Neural cell (in vitro differentiated cells): ENCODE measurements around the gene KCTD13. TPM values are rescaled to one million over a fixed set of nuclear protein-coding genes. Genes with fewer than 3 reads are reported as not detected.

Source experiments
- H2AFZ ChIP-seq: fragments of 200-600, 300-800 bp; sonication (generic), shearing (Covaris generic); 2 replicates; pipeline ENCODE4 v1.6.0; 2014; ENCODE audit warnings: low read depth, mild to moderate bottlenecking, antibody characterized with exemption, low read length, moderate library complexity
- H3F3A ChIP-seq: fragments of 200-600 bp; shearing (Covaris generic); 2 replicates; pipeline ENCODE4 v1.6.1; 2016; ENCODE audit warnings: mild to moderate bottlenecking, moderate library complexity, mixed read lengths, antibody characterized with exemption, low read length; ENCODE audit not compliant: insufficient read depth, poor library complexity, severe bottlenecking
- H3K27ac ChIP-seq: fragments of 200-600, 300-800 bp; sonication (generic), shearing (Covaris generic); 2 replicates; pipeline ENCODE4 v1.5.1; 2014; ENCODE audit warnings: mild to moderate bottlenecking, low read length, moderate library complexity
- H3K27me3 ChIP-seq: fragments of 300-800, 200-600 bp; sonication (generic), shearing (Covaris generic); 2 replicates; pipeline ENCODE4 v1.6.0; 2014; ENCODE audit warnings: mild to moderate bottlenecking, low read depth, low read length, moderate library complexity; ENCODE audit not compliant: insufficient read depth
- H3K36me3 ChIP-seq: fragments of 300-800, 200-600 bp; sonication (generic), shearing (Covaris generic); 2 replicates; pipeline ENCODE4 v1.5.1; 2014; ENCODE audit warnings: mild to moderate bottlenecking, antibody characterized with exemption, low read length, moderate library complexity; ENCODE audit not compliant: insufficient read depth
- H3K4me2 ChIP-seq: fragments of 300-800, 200-600 bp; sonication (generic), shearing (Covaris generic); 2 replicates; pipeline ENCODE4 v1.6.0; 2014; ENCODE audit warnings: mild to moderate bottlenecking, low read length
- H3K4me3 ChIP-seq: fragments of 300-800, 200-600 bp; sonication (generic), shearing (Covaris generic); 2 replicates; pipeline ENCODE4 v1.5.1; 2014; ENCODE audit warnings: mild to moderate bottlenecking, low read length, moderate library complexity
- H3K79me2 ChIP-seq: fragments of 200-600 bp; shearing (Covaris generic); replicated peaks from 2 replicates; pipeline ENCODE4 v1.6.0; 2014; ENCODE audit warnings: mild to moderate bottlenecking, low read length, moderate library complexity; ENCODE audit not compliant: insufficient read depth
- H3K9ac ChIP-seq: fragments of 300-800, 200-600 bp; sonication (generic), shearing (Covaris generic); 2 replicates; pipeline ENCODE4 v1.6.1; 2016; ENCODE audit warnings: mild to moderate bottlenecking, low read length, mixed read lengths
- H3K9me2 ChIP-seq: fragments of 200-600 bp; shearing (Covaris generic); 2 replicates; pipeline ENCODE4 v1.6.1; 2016; ENCODE audit warnings: mild to moderate bottlenecking, low read length, mixed read lengths; ENCODE audit not compliant: insufficient read depth
- H3K9me3 ChIP-seq: fragments of 200-600, 300-800 bp; sonication (generic), shearing (Covaris generic); 2 replicates; pipeline ENCODE4 v1.6.1; 2016; ENCODE audit warnings: mild to moderate bottlenecking, mixed run types, low read length, moderate library complexity, mixed read lengths
- H4K20me1 ChIP-seq: fragments of 200-600 bp; shearing (Covaris generic); 2 replicates; pipeline ENCODE4 v1.6.1; 2016; ENCODE audit warnings: mild to moderate bottlenecking, mixed run types; ENCODE audit not compliant: insufficient read depth
- EP300 ChIP-seq: fragments of 450-650 bp; conservative IDR thresholded peaks from 2 replicates; pipeline ENCODE4 v1.6.1; 2014; ENCODE audit warnings: antibody characterized with exemption, mild to moderate bottlenecking, moderate library complexity; ENCODE audit not compliant: poor library complexity, severe bottlenecking
- EZH2 ChIP-seq: fragments of 200-600, 300-800 bp; shearing (Covaris generic), sonication (generic); IDR thresholded peaks from 2 replicates; pipeline ENCODE4 v1.6.1; 2014; ENCODE audit warnings: antibody characterized with exemption, low read length, borderline replicate concordance, mild to moderate bottlenecking; ENCODE audit not compliant: insufficient read depth, poor library complexity, severe bottlenecking
- MXI1 ChIP-seq: fragments of 450-650 bp; conservative IDR thresholded peaks from 2 replicates; pipeline ENCODE4 v1.6.1; 2014; ENCODE audit warnings: antibody characterized with exemption, mild to moderate bottlenecking; ENCODE audit not compliant: poor library complexity, severe bottlenecking
- POLR2AphosphoS5 ChIP-seq: IDR thresholded peaks from 2 replicates; pipeline ENCODE4 v1.6.1; 2012
- RAD21 ChIP-seq: fragments of 450-650 bp; conservative IDR thresholded peaks from 2 replicates; pipeline ENCODE4 v1.6.1; 2014; ENCODE audit warnings: antibody characterized with exemption, mild to moderate bottlenecking, moderate library complexity
- SMC3 ChIP-seq: fragments of 450-650 bp; conservative IDR thresholded peaks from 2 replicates; pipeline ENCODE4 v1.6.1; 2014; ENCODE audit warnings: antibody characterized with exemption, mild to moderate bottlenecking, moderate library complexity; ENCODE audit not compliant: poor library complexity
- TAF1 ChIP-seq: IDR thresholded peaks from 2 replicates; pipeline ENCODE4 v1.6.1; 2012; ENCODE audit warnings: low read depth
- polyA plus RNA-seq: library from polyadenylated mRNA; depleted of rRNA; stranded (reverse); fragments of >200 nt; gene quantifications from 2 replicates; pipeline ENCODE4 v1.2.3, GENCODE V29; 2014
- TF ChIP-seq, protein P1 (sequence below): fragments of 450-650 bp; IDR thresholded peaks from 2 replicates; pipeline ENCODE4 v1.5.1; 2014; ENCODE audit warnings: antibody characterized with exemption, mild to moderate bottlenecking, moderate library complexity; ENCODE audit not compliant: poor library complexity, severe bottlenecking
- TF ChIP-seq, protein P2 (sequence below): IDR thresholded peaks from 2 replicates; pipeline ENCODE4 v1.6.1; 2012; ENCODE audit warnings: borderline replicate concordance

Gene KCTD13
- polyA plus RNA-seq, 1 donor from 2014 or later: 55.0 TPM

DNA sequence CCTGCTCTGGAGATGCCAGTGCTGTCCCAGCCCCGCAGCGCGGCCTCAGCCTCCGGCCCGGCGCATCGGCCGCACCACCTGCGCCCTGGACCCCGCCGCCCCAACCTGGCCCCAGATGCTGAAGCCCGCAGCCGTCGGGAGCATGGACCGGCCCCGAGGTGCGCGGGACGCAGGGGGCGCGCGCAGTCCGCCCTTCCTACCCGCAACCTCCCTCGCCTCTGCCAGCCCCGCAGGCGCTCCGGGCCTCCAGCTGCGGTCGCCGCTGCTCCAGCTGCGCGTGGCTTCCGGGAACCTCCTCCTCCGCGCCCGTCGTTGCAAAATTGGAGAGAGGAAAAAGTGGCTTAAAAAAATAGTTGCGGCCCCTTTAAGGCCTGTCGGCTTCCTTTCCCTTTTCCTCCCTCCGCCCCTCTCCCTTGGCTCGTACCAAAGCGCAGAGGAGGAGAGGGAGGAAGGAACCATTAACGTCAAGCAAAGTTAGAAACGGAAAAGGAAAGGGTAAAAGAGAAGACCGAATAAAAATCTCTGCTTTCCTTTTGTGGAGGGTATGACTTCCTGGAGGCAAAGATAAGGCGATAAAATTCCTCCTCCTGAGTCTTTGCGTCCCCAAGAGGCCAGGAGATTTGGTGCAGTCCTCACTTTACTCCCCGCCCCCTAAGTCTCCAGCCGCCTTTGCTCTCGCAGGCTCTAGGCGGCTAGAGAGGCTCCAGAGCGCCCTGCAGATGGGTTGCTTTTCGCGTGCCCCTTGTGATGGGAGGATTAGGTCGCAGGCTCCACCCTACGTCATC lies 63.0 kb downstream of the KCTD13 start, which contains the start of gene CDIPT:
CDIPT (minus strand) TSS at position 343 of the 785 bp plus-strand sequence. CDS start 369 bp downstream, outside the sequence.
- peak within 1 kb of the TSS; percentile 82 for H3K27ac ChIP-seq
- no peaks in the 10 kb centered on the region for H3K9me3 ChIP-seq
- peak within 1 kb of the TSS; percentile 86 for H3K9ac ChIP-seq
- H3K4me2 ChIP-seq: peak within 1 kb of the TSS; percentile 64
- no peaks in the 10 kb centered on the region for H3K36me3 ChIP-seq
- H3K79me2 ChIP-seq: peaks cover 6% of the 10 kb centered on the region
- peak within 1 kb of the TSS; percentile 90 for H3K4me3 ChIP-seq
- H2AFZ ChIP-seq: peak within 1 kb of the TSS; percentile 34
- no peaks in the 10 kb centered on the region for H3K27me3 ChIP-seq
- TF ChIP-seq EZH2 (no peak), SMC3 (peak; percentile 13), POLR2AphosphoS5 (peak; percentile 71), MXI1 (peak; percentile 88), TAF1 (peak; percentile 51), RAD21 (peak; percentile 15), EP300 (peak; percentile 62)
- TF ChIP-seq, protein P1, sequence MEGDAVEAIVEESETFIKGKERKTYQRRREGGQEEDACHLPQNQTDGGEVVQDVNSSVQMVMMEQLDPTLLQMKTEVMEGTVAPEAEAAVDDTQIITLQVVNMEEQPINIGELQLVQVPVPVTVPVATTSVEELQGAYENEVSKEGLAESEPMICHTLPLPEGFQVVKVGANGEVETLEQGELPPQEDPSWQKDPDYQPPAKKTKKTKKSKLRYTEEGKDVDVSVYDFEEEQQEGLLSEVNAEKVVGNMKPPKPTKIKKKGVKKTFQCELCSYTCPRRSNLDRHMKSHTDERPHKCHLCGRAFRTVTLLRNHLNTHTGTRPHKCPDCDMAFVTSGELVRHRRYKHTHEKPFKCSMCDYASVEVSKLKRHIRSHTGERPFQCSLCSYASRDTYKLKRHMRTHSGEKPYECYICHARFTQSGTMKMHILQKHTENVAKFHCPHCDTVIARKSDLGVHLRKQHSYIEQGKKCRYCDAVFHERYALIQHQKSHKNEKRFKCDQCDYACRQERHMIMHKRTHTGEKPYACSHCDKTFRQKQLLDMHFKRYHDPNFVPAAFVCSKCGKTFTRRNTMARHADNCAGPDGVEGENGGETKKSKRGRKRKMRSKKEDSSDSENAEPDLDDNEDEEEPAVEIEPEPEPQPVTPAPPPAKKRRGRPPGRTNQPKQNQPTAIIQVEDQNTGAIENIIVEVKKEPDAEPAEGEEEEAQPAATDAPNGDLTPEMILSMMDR: peak; percentile 97
- TF ChIP-seq, protein P2, sequence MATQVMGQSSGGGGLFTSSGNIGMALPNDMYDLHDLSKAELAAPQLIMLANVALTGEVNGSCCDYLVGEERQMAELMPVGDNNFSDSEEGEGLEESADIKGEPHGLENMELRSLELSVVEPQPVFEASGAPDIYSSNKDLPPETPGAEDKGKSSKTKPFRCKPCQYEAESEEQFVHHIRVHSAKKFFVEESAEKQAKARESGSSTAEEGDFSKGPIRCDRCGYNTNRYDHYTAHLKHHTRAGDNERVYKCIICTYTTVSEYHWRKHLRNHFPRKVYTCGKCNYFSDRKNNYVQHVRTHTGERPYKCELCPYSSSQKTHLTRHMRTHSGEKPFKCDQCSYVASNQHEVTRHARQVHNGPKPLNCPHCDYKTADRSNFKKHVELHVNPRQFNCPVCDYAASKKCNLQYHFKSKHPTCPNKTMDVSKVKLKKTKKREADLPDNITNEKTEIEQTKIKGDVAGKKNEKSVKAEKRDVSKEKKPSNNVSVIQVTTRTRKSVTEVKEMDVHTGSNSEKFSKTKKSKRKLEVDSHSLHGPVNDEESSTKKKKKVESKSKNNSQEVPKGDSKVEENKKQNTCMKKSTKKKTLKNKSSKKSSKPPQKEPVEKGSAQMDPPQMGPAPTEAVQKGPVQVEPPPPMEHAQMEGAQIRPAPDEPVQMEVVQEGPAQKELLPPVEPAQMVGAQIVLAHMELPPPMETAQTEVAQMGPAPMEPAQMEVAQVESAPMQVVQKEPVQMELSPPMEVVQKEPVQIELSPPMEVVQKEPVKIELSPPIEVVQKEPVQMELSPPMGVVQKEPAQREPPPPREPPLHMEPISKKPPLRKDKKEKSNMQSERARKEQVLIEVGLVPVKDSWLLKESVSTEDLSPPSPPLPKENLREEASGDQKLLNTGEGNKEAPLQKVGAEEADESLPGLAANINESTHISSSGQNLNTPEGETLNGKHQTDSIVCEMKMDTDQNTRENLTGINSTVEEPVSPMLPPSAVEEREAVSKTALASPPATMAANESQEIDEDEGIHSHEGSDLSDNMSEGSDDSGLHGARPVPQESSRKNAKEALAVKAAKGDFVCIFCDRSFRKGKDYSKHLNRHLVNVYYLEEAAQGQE: no peak
- no peaks in the 10 kb centered on the region for H4K20me1 ChIP-seq
- no peaks in the 10 kb centered on the region for H3F3A ChIP-seq
- H3K9me2 ChIP-seq: no peaks in the 10 kb centered on the region

DNA sequence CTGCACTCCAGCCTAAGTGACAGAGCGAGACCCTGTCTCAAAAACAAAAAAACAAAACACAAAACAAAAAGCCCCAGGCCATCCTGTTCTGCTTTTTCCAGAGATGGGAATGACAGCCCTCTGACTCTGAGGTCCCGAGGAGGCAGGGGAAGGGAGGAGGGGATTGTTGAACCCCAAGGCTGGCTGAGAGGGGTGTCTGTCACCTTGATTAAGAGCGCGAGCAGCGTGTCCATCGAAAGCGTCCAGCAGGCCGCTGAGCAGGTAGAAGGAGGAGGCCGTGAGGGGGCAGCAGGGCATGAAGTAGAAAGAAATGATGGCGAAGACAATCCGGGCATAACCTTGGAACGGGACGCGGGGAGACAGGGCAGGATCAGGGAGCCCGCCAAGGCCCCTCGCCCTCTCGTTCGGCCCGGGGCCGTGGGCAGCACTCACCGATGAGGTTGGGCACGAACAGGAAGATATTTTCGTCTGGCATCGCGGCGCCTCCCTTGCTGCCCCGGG lies 63.6 kb downstream of the KCTD13 start:
- H3K9me2 ChIP-seq: no peaks in the 10 kb centered on the region
- peak overlapping the region; percentile 82 for H3K27ac ChIP-seq
- peaks cover 6% of the 10 kb centered on the region for H3K79me2 ChIP-seq
- no peaks in the 10 kb centered on the region for H3K36me3 ChIP-seq
- no peaks in the 10 kb centered on the region for H3K27me3 ChIP-seq
- TF ChIP-seq POLR2AphosphoS5: no peak
- no peak for TF ChIP-seq TAF1
- no peak for TF ChIP-seq EZH2
- peak; percentile 14 for TF ChIP-seq SMC3
- TF ChIP-seq RAD21: no peak
- no peak overlapping the region for H2AFZ ChIP-seq
- peak overlapping the region; percentile 90 for H3K4me3 ChIP-seq
- H3F3A ChIP-seq: no peaks in the 10 kb centered on the region
- H3K9me3 ChIP-seq: no peaks in the 10 kb centered on the region
- H3K4me2 ChIP-seq: peak overlapping the region; percentile 64
- no peaks in the 10 kb centered on the region for H4K20me1 ChIP-seq
- peak overlapping the region; percentile 86 for H3K9ac ChIP-seq
